ENCODE data around the gene PPP1R10.

- TF ChIP-seq EZH2 (IDR thresholded peaks at IDR 0.05), result no peak
- no peak for TF ChIP-seq CTCF (IDR thresholded peaks at IDR 0.05)
- no peak for TF ChIP-seq EZH2phosphoT487 (IDR thresholded peaks at IDR 0.05)
Measured at GRCh38 chr6:30616811-30617564, at the start of gene PPP1R10.
